ENCODE data around the gene TSR3.
"Not testable (repeated sequence)": the region's sequence is repeated elsewhere in the genome, so short reads cannot be mapped to it uniquely, and the experiment has no call there.

TSR3 gene

DNA sequence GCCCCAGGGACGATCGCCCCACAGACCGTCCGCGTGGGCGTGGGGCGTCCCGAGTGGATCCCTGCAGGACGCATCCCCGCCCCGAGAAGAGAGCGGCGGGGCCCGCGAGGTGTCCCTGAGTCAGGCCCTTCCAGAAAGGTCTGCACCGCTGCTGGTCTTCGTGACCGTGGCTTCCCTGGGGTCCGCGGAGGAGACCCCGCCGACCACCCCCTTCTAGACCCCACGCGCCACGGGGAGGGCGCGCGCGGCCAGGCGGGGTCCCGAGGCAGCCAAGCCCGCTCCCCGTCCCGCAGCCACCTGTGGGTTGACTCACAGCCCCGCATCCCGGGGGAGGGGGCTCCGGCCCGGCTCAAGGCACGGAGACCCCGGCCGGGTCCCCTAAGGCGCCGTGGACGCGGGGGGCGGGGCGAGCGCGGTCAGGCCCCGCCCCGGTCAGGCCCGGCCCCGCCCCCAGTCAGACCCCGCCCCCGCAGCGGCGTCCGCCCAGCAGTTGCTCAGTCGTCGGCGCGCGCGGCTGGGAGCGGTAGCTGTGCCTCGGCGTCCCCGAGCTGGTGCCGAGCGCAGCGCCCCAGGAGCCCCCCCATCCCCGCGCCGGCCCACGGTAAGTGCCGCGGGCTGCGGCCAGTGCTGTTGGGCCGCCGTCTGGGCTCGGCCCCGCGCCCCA lies 18.4 kb downstream of the TSR3 start, which contains the start of gene BAIAP3:
Gene BAIAP3, plus strand, starts transcription at position 497 of the 664 bp plus-strand sequence. CDS start 4,905 bp downstream, outside the sequence.
- H3K4me3 ChIP-seq (ENCODE audit: low read depth in 1 of 2, low read length in 2 of 2): no peak within 1 kb of the TSS
- H3K27me3 ChIP-seq (ENCODE audit: control insufficient read depth in 1 of 2, insufficient read depth in 2 of 2, low read length in 2 of 2): peaks cover 10 to 57% of the 10 kb centered on the region in 2 donors
- no peak within 1 kb of the TSS for H3K27ac ChIP-seq (ENCODE audit: low read depth, low read length)

DNA sequence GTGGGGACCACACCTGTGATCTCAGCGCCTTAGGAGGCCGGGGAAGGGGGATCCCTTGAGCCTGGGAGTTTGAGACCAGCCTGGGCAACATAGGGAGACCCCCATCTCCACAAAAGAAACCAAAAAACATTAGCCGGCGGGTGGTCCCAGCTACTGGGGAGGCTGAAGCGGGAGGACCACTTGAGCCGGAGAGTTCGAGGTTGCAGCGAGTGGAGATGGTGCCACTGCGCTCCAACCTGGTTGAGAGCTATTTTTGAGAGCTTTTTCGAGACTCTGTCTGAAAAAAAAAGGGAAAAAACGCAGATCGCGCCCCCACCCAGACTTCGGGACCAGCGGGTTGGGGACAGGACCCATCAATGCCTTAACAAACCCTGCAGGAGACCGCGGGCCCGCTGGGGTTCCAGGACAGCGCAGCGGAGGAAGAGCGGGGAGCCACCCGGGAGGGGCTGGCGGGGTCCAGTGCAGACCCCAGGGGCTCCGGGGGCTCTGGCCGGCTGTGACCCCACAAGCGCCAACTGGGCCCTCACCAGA lies 19.0 kb downstream of the TSR3 start:
- Histone ChIP-seq H3K27ac (ENCODE audit: low read depth, low read length) (no peak overlapping the region), H3K36me3 (ENCODE audit: insufficient read depth, low read length) (no peaks in the 10 kb centered on the region), H3K9ac (ENCODE audit: low read length) (no peak overlapping the region), H3K4me1 (ENCODE audit: insufficient read depth, low read length) (peaks cover 10% of the 10 kb centered on the region), H3K27me3 (ENCODE audit: control insufficient read depth in 1 of 2, insufficient read depth in 2 of 2, low read length in 2 of 2) (peaks cover 10 to 53% of the 10 kb centered on the region in 2 donors), H3K4me3 (ENCODE audit: low read depth in 1 of 2, low read length in 2 of 2) (no peak overlapping the region), H3K9me3 (ENCODE audit: low read length) (no peaks in the 10 kb centered on the region)

More for the DNA sequence above, 18.4 kb downstream of the TSR3 start, which contains the start of gene BAIAP3:
- no peaks in the 10 kb centered on the region for H3K9me3 ChIP-seq (ENCODE audit: low read length)
- H3K36me3 ChIP-seq (ENCODE audit: insufficient read depth, low read length): no peaks in the 10 kb centered on the region
- peaks cover 10% of the 10 kb centered on the region for H3K4me1 ChIP-seq (ENCODE audit: insufficient read depth, low read length)
- no peak within 1 kb of the TSS for H3K9ac ChIP-seq (ENCODE audit: low read length)

DNA sequence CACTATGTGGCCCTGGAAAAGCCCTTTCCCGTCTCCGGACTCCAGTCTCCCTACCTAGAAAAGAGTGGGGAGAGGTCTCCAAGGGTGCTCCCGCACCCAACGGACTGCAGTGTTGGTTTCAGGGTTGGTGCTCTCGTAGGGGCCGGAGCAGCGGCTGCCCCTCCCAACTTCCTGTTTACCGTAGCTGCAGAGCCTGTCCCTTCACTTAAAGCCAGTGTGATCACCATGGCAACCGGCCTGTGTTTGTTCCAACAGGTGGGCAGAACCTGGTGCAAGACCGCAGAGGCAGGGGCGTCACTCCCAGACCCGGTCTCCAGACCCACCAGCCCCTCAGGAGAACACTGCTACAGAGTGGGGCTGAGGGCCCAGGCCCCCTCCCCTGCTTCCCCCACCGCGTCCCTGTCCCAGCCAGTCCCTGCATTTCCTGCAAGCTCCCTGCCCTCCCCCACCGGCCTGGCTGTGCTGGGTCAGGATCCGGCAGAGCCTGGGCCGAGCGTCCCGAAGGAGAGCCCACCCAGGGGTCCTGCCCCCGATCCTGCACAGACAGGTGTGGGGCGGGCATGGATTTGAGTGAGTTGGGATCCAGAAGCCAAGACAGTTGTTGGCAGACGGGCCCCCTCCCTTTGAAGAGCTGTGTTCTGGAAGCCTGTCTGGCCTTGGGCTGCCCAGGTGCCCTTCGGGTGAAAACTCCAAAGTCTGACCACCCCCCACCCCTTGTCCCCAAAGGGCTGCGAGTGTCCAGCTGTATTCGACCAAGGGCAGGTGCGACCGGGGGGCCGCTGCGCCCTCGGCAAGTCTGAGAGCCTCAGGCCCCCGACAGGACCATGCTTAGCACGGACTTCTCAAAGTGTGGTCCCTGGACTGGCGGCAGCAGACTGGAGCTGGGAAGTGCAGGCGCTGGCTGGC lies 19.7 kb downstream of the TSR3 start:
- H3K36me3 ChIP-seq (ENCODE audit: insufficient read depth, low read length): no peaks in the 10 kb centered on the region
- no peak overlapping the region for H3K9ac ChIP-seq (ENCODE audit: low read length)
- peaks cover 10% of the 10 kb centered on the region for H3K4me1 ChIP-seq (ENCODE audit: insufficient read depth, low read length)
- H3K27ac ChIP-seq (ENCODE audit: low read depth, low read length): no peak overlapping the region
- H3K27me3 ChIP-seq (ENCODE audit: control insufficient read depth in 1 of 2, insufficient read depth in 2 of 2, low read length in 2 of 2): peaks cover 10 to 50% of the 10 kb centered on the region in 2 donors
- H3K9me3 ChIP-seq (ENCODE audit: low read length): no peaks in the 10 kb centered on the region
- no peak overlapping the region for H3K4me3 ChIP-seq (ENCODE audit: low read depth in 1 of 2, low read length in 2 of 2)

DNA sequence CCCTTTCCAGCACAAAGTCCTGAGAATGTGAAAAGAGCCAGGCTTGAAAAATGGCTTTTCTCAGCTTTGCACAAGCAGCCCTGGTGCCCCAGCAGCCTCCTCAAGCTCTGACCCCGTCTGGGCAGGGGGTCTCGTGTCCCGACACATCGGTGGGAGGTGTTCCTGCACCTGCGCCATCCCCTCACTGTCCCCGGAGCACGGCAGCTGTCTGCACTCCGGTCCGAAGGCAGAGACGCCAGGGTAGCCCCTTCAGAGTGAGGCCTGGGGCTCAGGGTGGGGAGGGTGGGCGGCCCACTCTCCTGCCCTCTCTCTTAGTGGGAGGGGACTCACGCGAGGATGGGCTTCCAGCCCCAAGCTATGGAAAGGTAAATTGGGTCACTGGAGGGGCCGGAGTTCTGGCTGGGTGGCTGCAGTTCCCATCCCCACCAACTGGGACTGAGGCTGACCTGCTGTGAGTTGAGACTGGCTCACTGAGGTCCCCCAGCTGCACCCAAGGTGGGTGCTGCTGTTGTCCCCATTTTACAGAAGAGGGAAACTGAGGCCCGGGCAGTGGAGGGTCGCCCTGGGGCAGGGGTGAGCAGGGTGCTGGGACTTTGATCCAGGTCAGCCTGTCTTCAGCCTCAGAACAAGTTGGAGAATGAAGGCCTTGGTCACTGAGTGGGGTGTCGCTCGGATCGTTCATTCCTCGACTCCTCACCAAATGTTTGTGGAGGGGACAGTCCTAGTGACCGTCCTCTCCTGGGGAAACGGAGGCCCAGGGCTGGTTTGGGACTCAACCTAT lies 20.6 kb downstream of the TSR3 start:
- H3K27ac ChIP-seq (ENCODE audit: low read depth, low read length): no peak overlapping the region
- H3K4me3 ChIP-seq (ENCODE audit: low read depth in 1 of 2, low read length in 2 of 2): no peak overlapping the region
- H3K27me3 ChIP-seq (ENCODE audit: control insufficient read depth in 1 of 2, insufficient read depth in 2 of 2, low read length in 2 of 2): peaks cover 10 to 48% of the 10 kb centered on the region in 2 donors
- H3K36me3 ChIP-seq (ENCODE audit: insufficient read depth, low read length): no peaks in the 10 kb centered on the region
- no peak overlapping the region for H3K9ac ChIP-seq (ENCODE audit: low read length)
- H3K9me3 ChIP-seq (ENCODE audit: low read length): no peaks in the 10 kb centered on the region
- H3K4me1 ChIP-seq (ENCODE audit: insufficient read depth, low read length): peaks cover 10% of the 10 kb centered on the region

DNA sequence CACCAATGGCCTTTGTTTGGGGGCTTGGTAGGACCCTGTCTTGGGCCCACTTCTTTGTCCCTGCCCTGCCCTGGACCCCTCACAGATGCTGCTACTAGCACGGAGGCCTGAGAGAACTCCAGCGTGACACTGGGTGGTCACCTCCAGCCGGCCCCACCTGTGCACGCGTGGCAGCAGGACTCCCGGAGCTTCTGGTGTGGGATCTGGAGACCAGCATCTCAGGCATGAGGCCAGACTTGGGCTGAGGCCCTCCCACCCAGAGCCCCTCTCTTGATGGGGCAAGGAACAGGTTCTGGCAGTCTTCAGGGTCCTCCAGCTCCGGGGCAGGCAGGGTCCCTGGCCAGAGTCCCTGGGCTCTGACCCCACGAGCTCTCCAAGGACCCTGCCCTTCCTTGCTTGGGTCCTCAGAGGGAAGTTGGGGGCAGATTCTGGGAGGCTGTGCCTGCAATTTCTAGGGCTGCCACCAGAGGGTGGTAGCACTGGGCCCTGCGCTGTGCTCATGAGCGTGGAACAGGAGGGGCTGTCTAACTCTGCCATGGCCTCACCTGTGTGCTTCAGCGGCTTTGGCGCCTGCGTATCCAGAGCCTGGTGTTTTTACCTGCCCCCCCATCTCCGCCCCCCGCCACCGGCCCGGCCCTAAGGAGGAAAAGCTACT lies 21.3 kb downstream of the TSR3 start:
- Histone ChIP-seq H3K4me3 (ENCODE audit: low read depth in 1 of 2, low read length in 2 of 2) (no peak overlapping the region), H3K4me1 (ENCODE audit: insufficient read depth, low read length) (peaks cover 10% of the 10 kb centered on the region), H3K27me3 (ENCODE audit: control insufficient read depth in 1 of 2, insufficient read depth in 2 of 2, low read length in 2 of 2) (peaks cover 9 to 41% of the 10 kb centered on the region in 2 donors), H3K36me3 (ENCODE audit: insufficient read depth, low read length) (peaks cover 4% of the 10 kb centered on the region), H3K27ac (ENCODE audit: low read depth, low read length) (no peak overlapping the region), H3K9me3 (ENCODE audit: low read length) (no peaks in the 10 kb centered on the region), H3K9ac (ENCODE audit: low read length) (no peak overlapping the region)

DNA sequence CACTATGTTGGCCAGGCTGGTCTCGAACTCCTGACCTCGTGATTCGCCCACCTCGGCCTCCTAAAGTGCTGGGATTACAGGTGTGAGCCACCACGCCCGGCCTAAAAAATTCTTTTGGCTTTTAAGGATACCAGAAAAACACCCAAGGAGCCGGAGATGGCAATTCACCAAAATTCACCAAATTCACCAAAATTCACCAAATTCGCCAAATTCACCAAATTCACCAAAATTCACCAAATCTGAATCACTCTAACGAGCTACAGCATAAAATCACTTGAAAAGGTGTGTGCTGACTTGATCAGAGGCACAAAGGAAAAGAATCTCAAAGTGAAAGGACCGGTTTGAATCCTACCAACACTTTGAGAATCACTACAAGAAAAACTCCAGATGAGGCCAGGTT lies 22.7 kb downstream of the TSR3 start:
- peaks cover 0 to 26% of the 10 kb centered on the region in 2 donors for H3K27me3 ChIP-seq (ENCODE audit: control insufficient read depth in 1 of 2, insufficient read depth in 2 of 2, low read length in 2 of 2)
- not testable (repeated sequence) for H3K9me3 ChIP-seq (ENCODE audit: low read length); H3K27ac ChIP-seq (ENCODE audit: low read depth, low read length); H3K4me3 ChIP-seq (ENCODE audit: low read depth in 1 of 2, low read length in 2 of 2); H3K4me1 ChIP-seq (ENCODE audit: insufficient read depth, low read length); H3K9ac ChIP-seq (ENCODE audit: low read length)
- peaks cover 11% of the 10 kb centered on the region for H3K36me3 ChIP-seq (ENCODE audit: insufficient read depth, low read length)

DNA sequence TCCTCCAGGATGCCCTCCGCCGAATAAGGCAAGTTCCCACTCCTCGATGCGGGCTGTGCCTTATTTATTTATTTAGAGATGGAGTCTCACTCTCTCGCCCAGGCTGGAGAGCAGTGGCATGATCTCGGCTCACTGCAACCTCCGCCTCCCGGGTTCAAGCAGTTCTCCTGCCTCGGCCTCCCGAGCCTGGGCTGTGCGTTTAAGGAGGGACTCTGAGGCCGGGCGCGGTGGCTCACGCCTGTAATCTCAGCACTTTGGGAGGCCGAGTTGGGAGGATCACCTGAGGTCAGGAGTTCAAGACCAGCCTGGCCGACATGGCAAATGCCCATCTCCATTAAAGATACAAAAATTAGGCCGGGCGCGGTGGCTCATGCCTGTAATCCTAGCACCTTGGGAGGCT lies 23.5 kb downstream of the TSR3 start:
- H3K9ac ChIP-seq (ENCODE audit: low read length); H3K27ac ChIP-seq (ENCODE audit: low read depth, low read length); H3K4me3 ChIP-seq (ENCODE audit: low read depth in 1 of 2, low read length in 2 of 2); H3K9me3 ChIP-seq (ENCODE audit: low read length); H3K4me1 ChIP-seq (ENCODE audit: insufficient read depth, low read length): not testable (repeated sequence)
- Histone ChIP-seq H3K27me3 (ENCODE audit: control insufficient read depth in 1 of 2, insufficient read depth in 2 of 2, low read length in 2 of 2) (peaks cover 0 to 20% of the 10 kb centered on the region in 2 donors), H3K36me3 (ENCODE audit: insufficient read depth, low read length) (peaks cover 13% of the 10 kb centered on the region)

DNA sequence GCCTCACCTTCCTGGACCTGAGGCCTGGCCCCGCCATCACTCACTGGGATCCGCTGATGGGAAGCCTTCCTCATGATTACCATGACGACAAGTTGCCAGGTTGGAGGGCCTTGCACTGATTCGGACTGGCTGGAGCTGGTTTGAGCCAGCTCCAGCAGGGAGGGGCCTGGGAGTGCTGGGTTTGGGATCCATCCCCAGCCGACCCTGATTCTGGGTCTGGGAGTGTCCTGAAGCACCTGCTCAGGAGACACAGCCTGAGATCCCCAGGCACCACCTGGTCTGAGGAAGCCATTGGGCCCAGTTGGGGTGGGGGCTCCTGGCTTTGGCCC lies 24.1 kb downstream of the TSR3 start:
- H3K36me3 ChIP-seq (ENCODE audit: insufficient read depth, low read length): peaks cover 13% of the 10 kb centered on the region

DNA sequence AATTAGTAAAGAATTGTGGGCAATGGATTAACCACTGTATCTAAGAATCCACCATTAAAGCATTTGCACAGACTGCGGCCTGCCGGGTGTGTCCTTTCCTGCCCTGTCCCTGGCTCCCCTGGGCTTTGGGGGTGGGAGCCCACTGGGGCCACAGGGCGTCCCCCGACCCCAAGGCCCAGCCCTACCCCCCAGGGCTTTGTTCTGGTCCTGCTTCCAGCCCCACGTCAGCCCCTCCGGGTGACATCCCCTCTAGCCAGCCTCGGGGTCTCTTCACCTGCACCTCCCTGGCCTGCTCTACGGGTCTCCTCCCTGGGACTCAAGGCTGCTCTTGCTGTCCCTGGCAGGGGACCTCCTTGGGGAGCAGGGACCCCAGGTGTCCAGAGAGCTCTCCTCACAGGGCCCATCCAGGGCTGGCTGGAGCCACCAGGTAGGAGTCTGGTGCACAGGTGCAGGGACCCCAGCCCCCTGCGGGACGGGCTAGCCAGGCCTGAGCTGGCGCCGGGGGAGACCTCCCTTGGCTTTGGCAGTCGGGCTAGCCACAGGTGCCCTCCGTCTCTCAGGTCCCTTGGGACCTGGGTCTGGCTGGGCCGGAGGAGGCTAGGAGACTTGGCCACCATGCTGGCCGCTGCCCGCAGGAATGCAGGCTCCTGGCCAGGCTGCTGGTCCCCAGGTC lies 24.6 kb downstream of the TSR3 start:
- peaks cover 13% of the 10 kb centered on the region for H3K36me3 ChIP-seq (ENCODE audit: insufficient read depth, low read length)

More for the DNA sequence above, 24.1 kb downstream of the TSR3 start:
- H3K27ac ChIP-seq (ENCODE audit: low read depth, low read length): no peak overlapping the region
- H3K9me3 ChIP-seq (ENCODE audit: low read length): no peaks in the 10 kb centered on the region
- H3K4me3 ChIP-seq (ENCODE audit: low read depth in 1 of 2, low read length in 2 of 2): no peak overlapping the region
- peaks cover 10% of the 10 kb centered on the region for H3K4me1 ChIP-seq (ENCODE audit: insufficient read depth, low read length)
- peaks cover 0 to 15% of the 10 kb centered on the region in 2 donors for H3K27me3 ChIP-seq (ENCODE audit: control insufficient read depth in 1 of 2, insufficient read depth in 2 of 2, low read length in 2 of 2)
- H3K9ac ChIP-seq (ENCODE audit: low read length): no peak overlapping the region

DNA sequence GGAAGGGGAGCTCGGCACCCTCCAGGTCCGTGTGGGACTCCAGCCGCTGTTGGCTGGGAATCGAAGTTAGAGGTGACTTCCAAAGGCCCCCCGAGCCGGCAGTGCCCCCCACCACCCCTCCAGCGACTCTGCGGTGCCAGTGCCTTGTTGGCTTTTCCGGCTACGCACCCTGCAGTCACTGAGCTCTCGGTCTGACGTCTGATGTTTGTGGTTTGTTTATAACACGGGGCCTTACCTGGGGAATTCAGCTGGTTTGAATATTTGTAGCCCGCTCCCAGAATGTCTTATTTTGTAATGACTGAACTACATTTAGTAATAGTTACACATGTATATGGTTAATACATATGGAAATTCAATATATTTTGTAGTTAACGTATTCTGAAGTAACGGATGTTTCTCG lies 25.3 kb downstream of the TSR3 start:
- Histone ChIP-seq H3K36me3 (ENCODE audit: insufficient read depth, low read length) (peaks cover 13% of the 10 kb centered on the region), H3K27me3 (ENCODE audit: control insufficient read depth in 1 of 2, insufficient read depth in 2 of 2, low read length in 2 of 2) (peaks cover 0 to 3% of the 10 kb centered on the region in 2 donors), H3K27ac (ENCODE audit: low read depth, low read length) (no peak overlapping the region), H3K4me1 (ENCODE audit: insufficient read depth, low read length) (no peaks in the 10 kb centered on the region), H3K9me3 (ENCODE audit: low read length) (no peaks in the 10 kb centered on the region), H3K4me3 (ENCODE audit: low read depth in 1 of 2, low read length in 2 of 2) (no peak overlapping the region), H3K9ac (ENCODE audit: low read length) (no peak overlapping the region)

More for the DNA sequence above, 24.6 kb downstream of the TSR3 start:
- Histone ChIP-seq H3K27ac (ENCODE audit: low read depth, low read length) (no peak overlapping the region), H3K4me3 (ENCODE audit: low read depth in 1 of 2, low read length in 2 of 2) (no peak overlapping the region), H3K4me1 (ENCODE audit: insufficient read depth, low read length) (peaks cover 7% of the 10 kb centered on the region), H3K9me3 (ENCODE audit: low read length) (no peaks in the 10 kb centered on the region), H3K9ac (ENCODE audit: low read length) (no peak overlapping the region), H3K27me3 (ENCODE audit: control insufficient read depth in 1 of 2, insufficient read depth in 2 of 2, low read length in 2 of 2) (peaks cover 0 to 10% of the 10 kb centered on the region in 2 donors)
